Adrenal gland (tissue), 5 donors: ENCODE measurements around the gene APOO.

Experiments
- CTCF ChIP-seq, 6 experiments: fragments of 450-650 bp in 4 of 6; fragments of 200-600 bp in 2 of 6; sonication (generic) in 1 of 6; IDR thresholded peaks; 1 replicate in 5 of 6; 2 replicates in 1 of 6; pipeline versions ENCODE4 v1.5.1 to v1.8.0; 2016 to 2021; ENCODE audit warnings: antibody characterized with exemption in 6 of 6, mild to moderate bottlenecking in 2 of 6, moderate library complexity in 1 of 6
- POLR2A ChIP-seq, 2 donors: fragments of 450-650 bp; IDR thresholded peaks; one replicate each; pipeline ENCODE4 v1.6.1; 2017; ENCODE audit warnings: antibody characterized with exemption in 2 of 2, mild to moderate bottlenecking in 2 of 2, moderate library complexity in 1 of 2
- donor health status: DM: no; HTN: no; CAD: no.

DNA sequence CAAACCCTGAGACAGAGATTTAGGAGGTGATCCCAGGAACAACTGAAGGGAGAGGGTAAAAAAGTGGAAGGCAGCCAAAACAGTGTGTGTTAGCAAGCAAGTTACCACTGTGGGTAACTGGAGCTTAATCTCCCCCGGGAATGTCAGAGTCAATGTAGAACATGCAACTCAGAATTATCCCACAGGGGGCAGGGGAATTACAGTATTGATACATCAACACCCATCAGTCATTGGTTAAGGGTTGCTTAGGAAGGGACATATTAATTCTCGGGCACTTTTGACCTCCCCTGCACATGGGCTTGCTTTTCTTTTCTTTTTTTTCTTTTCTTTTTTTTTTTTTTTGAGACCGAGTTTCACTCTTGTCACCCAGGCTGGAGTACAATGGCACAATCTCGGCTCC is 29.4 kb upstream of the APOO start:
- TF ChIP-seq CTCF (IDR thresholded peaks at IDR 0.05), result no peak
- TF ChIP-seq POLR2A (IDR thresholded peaks at IDR 0.05), result no peak
